Subcutaneous abdominal adipose tissue (tissue), 5 donors: ENCODE results near the gene FAM181A.

ENCODE experiments used
- H3K27ac ChIP-seq: one replicate; pipeline ENCODE4 v1.7.0; 2013; ENCODE audit warnings: low read depth, mild to moderate bottlenecking, inconsistent platforms, low read length, moderate library complexity
- H3K27me3 ChIP-seq, 5 donors: one replicate each; pipeline ENCODE4 v1.7.0; 2013; ENCODE audit warnings: low read length in 5 of 5, inconsistent platforms in 1 of 5; ENCODE audit not compliant: control insufficient read depth in 5 of 5, insufficient read depth in 4 of 5
- H3K36me3 ChIP-seq, 5 donors: one replicate each; pipeline ENCODE4 v1.7.0; 2013; ENCODE audit warnings: low read length in 5 of 5; ENCODE audit not compliant: control insufficient read depth in 5 of 5, insufficient read depth in 5 of 5
- H3K4me1 ChIP-seq, 5 donors: one replicate each; pipeline ENCODE4 v1.7.0; 2013; ENCODE audit warnings: low read length in 5 of 5, mild to moderate bottlenecking in 3 of 5, moderate library complexity in 1 of 5; ENCODE audit not compliant: control insufficient read depth in 5 of 5, insufficient read depth in 5 of 5
- H3K4me3 ChIP-seq, 5 donors: one replicate each; pipeline ENCODE4 v1.7.0; 2013; ENCODE audit warnings: low read length in 5 of 5, low read depth in 1 of 5
- H3K9ac ChIP-seq, 5 donors: one replicate each; pipeline ENCODE4 v1.7.0; 2013; ENCODE audit warnings: low read length in 5 of 5, mild to moderate bottlenecking in 4 of 5, moderate library complexity in 3 of 5
- H3K9me3 ChIP-seq, 5 donors: one replicate each; pipeline ENCODE4 v1.7.0; 2013; ENCODE audit warnings: low read length in 5 of 5; ENCODE audit not compliant: control insufficient read depth in 5 of 5
- donor health status: healthy.
- donor health status: healthy.
- donor health status: healthy.
- donor health status: healthy.
- donor health status: healthy.

The FAM181A gene

DNA sequence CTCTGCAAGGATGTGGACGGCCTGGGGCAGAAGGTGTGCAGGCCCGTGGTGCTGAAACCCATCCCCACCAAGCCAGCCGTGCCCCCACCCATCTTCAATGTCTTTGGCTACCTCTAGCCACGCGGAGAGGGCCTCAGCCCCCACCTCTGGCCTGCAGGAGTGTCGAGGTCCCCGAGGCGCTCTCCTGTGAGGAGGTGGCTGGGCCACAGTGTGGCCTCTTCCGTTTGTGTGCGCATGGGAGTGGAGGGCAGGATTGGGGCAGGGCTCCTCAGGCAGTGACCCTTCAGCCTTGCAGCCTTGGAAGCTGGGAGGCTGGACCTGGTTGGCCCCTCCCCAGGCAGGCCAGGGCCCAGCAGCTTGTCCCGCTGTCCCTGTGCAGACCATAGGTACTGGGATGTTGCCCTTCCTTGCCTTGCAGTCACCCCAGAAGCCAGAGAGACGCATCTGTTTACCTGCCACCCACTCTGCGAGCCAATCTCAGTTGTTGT lies 1.9 kb downstream of the FAM181A start:
- no peak overlapping the region for H3K4me3 ChIP-seq
- no peak overlapping the region for H3K9ac ChIP-seq
- H3K4me1 ChIP-seq: no peaks in the 10 kb centered on the region
- peaks cover 0 to 5% (median 5%) of the 10 kb centered on the region in 5 donors for H3K27me3 ChIP-seq
- no peaks in the 10 kb centered on the region for H3K9me3 ChIP-seq
- no peak overlapping the region for H3K27ac ChIP-seq
- no peaks in the 10 kb centered on the region for H3K36me3 ChIP-seq

- Histone ChIP-seq H3K4me3 (no peak overlapping the region), H3K9ac (no peak overlapping the region), H3K4me1 (no peaks in the 10 kb centered on the region), H3K36me3 (no peaks in the 10 kb centered on the region), H3K27me3 (peaks cover 2 to 9% (median 5%) of the 10 kb centered on the region in 5 donors), H3K9me3 (no peaks in the 10 kb centered on the region), H3K27ac (no peak overlapping the region)
These were observed 2.5 kb downstream of the FAM181A start for GRCh38 chr14:93929657-93930056.

DNA sequence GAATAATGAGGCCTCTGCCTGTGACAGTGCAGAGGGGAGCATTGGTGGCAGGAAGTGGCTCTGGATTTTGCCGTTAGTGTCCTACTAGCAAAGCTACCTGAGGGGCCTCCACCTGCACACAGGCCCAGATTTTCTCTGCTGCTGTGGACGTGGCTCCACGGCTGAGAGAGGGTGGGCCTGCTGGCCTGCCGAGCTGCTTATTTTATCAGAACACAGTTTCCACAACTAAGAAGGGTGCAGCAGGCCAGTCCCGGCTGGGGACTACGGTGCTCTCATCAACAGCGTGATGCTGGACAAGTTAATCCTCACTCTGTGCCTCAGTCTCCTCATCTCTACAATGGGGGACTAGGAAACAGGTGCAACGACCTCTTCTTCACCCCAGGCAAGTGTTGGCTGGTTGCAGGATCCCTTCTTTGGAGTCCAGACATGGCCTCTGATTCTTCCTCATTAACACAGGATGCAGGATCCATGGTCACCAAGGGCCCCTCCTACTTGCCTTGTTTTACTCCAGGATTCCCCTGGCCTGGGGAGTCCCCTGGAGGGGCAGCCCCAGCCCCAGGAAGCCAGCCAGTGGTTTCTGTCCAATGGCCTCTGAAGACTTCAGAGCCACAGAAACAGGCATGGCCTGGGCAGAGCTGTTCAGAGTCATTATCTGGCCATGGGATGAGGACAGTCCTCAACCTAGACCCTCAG lies 3.3 kb downstream of the FAM181A start:
- Histone ChIP-seq H3K36me3 (no peaks in the 10 kb centered on the region), H3K9ac (no peak overlapping the region), H3K27me3 (peaks cover 2 to 15% (median 9%) of the 10 kb centered on the region in 5 donors), H3K4me3 (no peak overlapping the region), H3K9me3 (no peaks in the 10 kb centered on the region), H3K27ac (no peak overlapping the region), H3K4me1 (no peaks in the 10 kb centered on the region)

DNA sequence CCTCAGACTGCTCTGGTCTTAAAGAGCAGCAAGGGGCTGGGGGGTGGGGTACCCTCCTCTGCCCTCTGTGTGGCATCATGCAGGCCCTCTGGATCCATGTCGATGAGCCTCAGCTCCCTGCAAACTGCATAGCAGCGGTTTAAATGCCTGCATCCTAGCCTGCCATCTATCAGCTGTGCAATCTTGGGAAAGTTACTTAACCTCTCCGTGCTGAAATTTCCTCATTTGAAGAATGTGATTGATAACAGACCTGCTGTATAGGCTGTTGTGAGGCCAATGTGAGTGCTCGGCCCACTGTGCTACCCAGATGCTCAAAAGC lies 3.8 kb downstream of the FAM181A start:
- no peak overlapping the region for H3K27ac ChIP-seq
- H3K27me3 ChIP-seq: peaks cover 2 to 17% (median 10%) of the 10 kb centered on the region in 5 donors
- H3K9me3 ChIP-seq: no peaks in the 10 kb centered on the region
- H3K36me3 ChIP-seq: no peaks in the 10 kb centered on the region
- no peak overlapping the region for H3K9ac ChIP-seq
- no peak overlapping the region for H3K4me3 ChIP-seq
- no peaks in the 10 kb centered on the region for H3K4me1 ChIP-seq

DNA sequence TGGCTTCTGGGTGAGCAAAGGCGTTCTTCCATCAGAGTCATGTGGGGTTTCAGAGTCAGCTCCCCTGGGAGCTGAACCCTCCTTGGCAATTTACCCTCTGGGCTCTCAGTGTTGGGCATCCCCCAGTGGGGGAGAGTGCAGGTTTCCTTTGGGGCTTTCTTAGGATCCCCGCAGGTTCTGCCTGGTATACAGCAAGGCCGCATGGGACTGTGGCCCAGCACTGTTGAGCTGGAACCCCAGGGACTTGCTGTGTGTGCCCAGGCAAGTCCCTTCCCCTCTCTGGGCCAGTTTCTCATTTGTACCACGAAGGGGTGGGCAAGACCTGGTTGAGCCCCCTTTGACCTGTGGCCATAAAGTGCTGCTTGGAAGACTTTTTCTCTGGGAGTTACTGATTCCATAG lies 5.5 kb downstream of the FAM181A start:
- Histone ChIP-seq H3K36me3 (no peaks in the 10 kb centered on the region), H3K27me3 (peaks cover 10 to 26% (median 20%) of the 10 kb centered on the region in 5 donors), H3K4me1 (no peaks in the 10 kb centered on the region), H3K4me3 (no peak overlapping the region), H3K9me3 (no peaks in the 10 kb centered on the region), H3K9ac (no peak overlapping the region), H3K27ac (no peak overlapping the region)

DNA sequence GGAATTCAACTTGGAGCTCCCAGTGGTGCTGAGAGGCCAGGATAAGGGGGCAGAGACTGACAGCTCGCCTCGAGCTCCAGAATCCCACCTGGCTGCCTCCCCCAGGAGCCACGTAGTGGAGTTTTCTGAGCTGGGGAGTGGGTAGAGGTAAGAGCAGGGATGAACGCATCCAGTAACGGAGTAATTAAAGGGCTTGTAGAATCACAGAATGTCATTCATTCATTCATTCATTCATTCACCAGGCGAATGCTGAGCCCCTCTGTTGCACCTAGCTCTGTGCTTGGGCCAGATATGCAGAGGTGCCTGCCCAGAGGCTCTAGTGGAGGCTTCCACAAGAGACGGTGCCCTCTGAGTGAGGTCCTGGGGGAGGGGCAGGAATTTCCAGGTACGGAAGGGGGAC lies 8.1 kb downstream of the FAM181A start:
- Histone ChIP-seq H3K27me3 (peaks cover 22 to 36% (median 31%) of the 10 kb centered on the region in 5 donors), H3K4me3 (no peak overlapping the region), H3K36me3 (no peaks in the 10 kb centered on the region), H3K9me3 (no peaks in the 10 kb centered on the region), H3K9ac (no peak overlapping the region), H3K4me1 (peaks cover 0 to 14% (median 5%) of the 10 kb centered on the region in 5 donors), H3K27ac (no peak overlapping the region)

GRCh38 chr14:93936245-93936644 lies 9.1 kb downstream of the FAM181A start:
- H3K27ac ChIP-seq: no peak overlapping the region
- no peaks in the 10 kb centered on the region for H3K36me3 ChIP-seq
- H3K27me3 ChIP-seq: peaks cover 22 to 36% (median 31%) of the 10 kb centered on the region in 5 donors
- H3K9me3 ChIP-seq: no peaks in the 10 kb centered on the region
- H3K9ac ChIP-seq: no peak overlapping the region
- peaks cover 0 to 14% (median 5%) of the 10 kb centered on the region in 5 donors for H3K4me1 ChIP-seq
- H3K4me3 ChIP-seq: no peak overlapping the region

- Histone ChIP-seq H3K4me1 (peaks cover 0 to 14% (median 5%) of the 10 kb centered on the region in 5 donors), H3K9me3 (no peaks in the 10 kb centered on the region), H3K9ac (no peak overlapping the region), H3K27ac (no peak overlapping the region), H3K36me3 (no peaks in the 10 kb centered on the region), H3K27me3 (peaks cover 22 to 33% (median 31%) of the 10 kb centered on the region in 5 donors), H3K4me3 (no peak overlapping the region)
These were observed 9.8 kb downstream of the FAM181A start for GRCh38 chr14:93936926-93937325.

DNA sequence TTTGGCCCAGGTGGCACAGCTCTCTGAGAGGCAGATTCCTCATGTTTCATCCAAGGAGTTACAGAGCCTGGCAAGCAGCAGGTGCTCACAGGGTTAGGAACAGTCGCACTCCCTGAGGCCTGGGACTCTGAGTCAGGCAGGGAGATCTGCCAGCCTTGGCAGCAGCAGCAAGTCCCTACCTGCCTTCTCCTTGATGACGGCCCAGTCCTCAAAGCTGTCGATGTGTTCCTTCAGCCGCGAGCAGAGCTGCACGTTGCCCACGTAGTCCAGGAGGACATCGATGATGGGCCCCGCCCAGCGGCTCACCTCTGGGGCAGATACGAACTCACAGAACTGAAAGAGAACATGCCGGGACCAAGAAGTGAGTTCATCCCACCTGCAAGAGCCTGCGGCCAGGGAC lies 10.4 kb downstream of the FAM181A start:
- no peak overlapping the region for H3K27ac ChIP-seq

GRCh38 chr14:93938751-93939303 lies 11.7 kb downstream of the FAM181A start:
- peaks cover 0 to 14% (median 5%) of the 10 kb centered on the region in 5 donors for H3K4me1 ChIP-seq
- H3K27ac ChIP-seq: no peak overlapping the region
- peak overlapping the region in 4 of 5 donors; percentile 27 to 55 (median 38) for H3K4me3 ChIP-seq
- H3K9ac ChIP-seq: no peak overlapping the region
- H3K36me3 ChIP-seq: no peaks in the 10 kb centered on the region
- peaks cover 22 to 33% (median 31%) of the 10 kb centered on the region in 5 donors for H3K27me3 ChIP-seq
- no peaks in the 10 kb centered on the region for H3K9me3 ChIP-seq

More for the DNA sequence above, 10.4 kb downstream of the FAM181A start:
- no peak overlapping the region for H3K9ac ChIP-seq
- no peaks in the 10 kb centered on the region for H3K9me3 ChIP-seq
- no peaks in the 10 kb centered on the region for H3K36me3 ChIP-seq
- peaks cover 0 to 14% (median 5%) of the 10 kb centered on the region in 5 donors for H3K4me1 ChIP-seq
- H3K27me3 ChIP-seq: peaks cover 22 to 33% (median 31%) of the 10 kb centered on the region in 5 donors
- H3K4me3 ChIP-seq: no peak overlapping the region
